ENCODE data around the gene MLH1. TPM values are rescaled to one million over a fixed set of nuclear protein-coding genes. Genes with fewer than 3 reads are reported as not detected.

The MLH1 gene
- total and polyA plus RNA-seq, 10 donors = 16.6 to 38.8 (median 30.4) TPM

GRCh38 chr3:37064747-37065146, 71.4 kb downstream of the MLH1 start:
- intact Hi-C loops (cut with DNase I; ENCODE audit: low total_unique reads) = no loop called here
- Histone ChIP-seq H3K27ac (no peak overlapping the region), H3K9me3 (no peaks in the 10 kb centered on the region), H3K36me3 (peaks cover 0 to 86% (median 11%) of the 10 kb centered on the region in 6 donors), H3K27me3 (replicated peaks in 1 of 7) (no peaks in the 10 kb centered on the region), H3K4me3 (no peak overlapping the region), H3K4me1 (peaks cover 0 to 20% (median 0%) of the 10 kb centered on the region in 6 donors)
- TF ChIP-seq POLR2AphosphoS5 (IDR thresholded peaks at IDR 0.05) = no peak
- no peak for TF ChIP-seq POLR2A (IDR thresholded peaks at IDR 0.05)
- no peak for TF ChIP-seq CTCF (IDR thresholded peaks at IDR 0.05 in 8 of 11, conservative IDR thresholded peaks at IDR 0.05 in 3 of 11)
- DNase-seq = no peak
- WGBS, 5 donors = 92 to 97% (median 95%) methylated on average over 3 of the region's 3 CpGs

GRCh38 chr3:37067577-37067976, 74.3 kb downstream of the MLH1 start:
- 95 to 97% (median 97%) methylated on average over 3 of the region's 3 CpGs for WGBS, 5 donors
- no peak for DNase-seq
- H3K27ac ChIP-seq = no peak overlapping the region
- no peaks in the 10 kb centered on the region for H3K9me3 ChIP-seq
- intact Hi-C loops (cut with DNase I; ENCODE audit: low total_unique reads) = no loop called here
- H3K27me3 ChIP-seq (replicated peaks in 1 of 7) = no peaks in the 10 kb centered on the region
- no peak for TF ChIP-seq CTCF (IDR thresholded peaks at IDR 0.05 in 8 of 11, conservative IDR thresholded peaks at IDR 0.05 in 3 of 11)
- no peak for TF ChIP-seq POLR2A (IDR thresholded peaks at IDR 0.05)
- TF ChIP-seq POLR2AphosphoS5 (IDR thresholded peaks at IDR 0.05) = no peak
- H3K36me3 ChIP-seq = peaks cover 0 to 86% (median 14%) of the 10 kb centered on the region in 6 donors
- peaks cover 0 to 19% (median under 1%) of the 10 kb centered on the region in 6 donors for H3K4me1 ChIP-seq
- H3K4me3 ChIP-seq = no peak overlapping the region

DNA sequence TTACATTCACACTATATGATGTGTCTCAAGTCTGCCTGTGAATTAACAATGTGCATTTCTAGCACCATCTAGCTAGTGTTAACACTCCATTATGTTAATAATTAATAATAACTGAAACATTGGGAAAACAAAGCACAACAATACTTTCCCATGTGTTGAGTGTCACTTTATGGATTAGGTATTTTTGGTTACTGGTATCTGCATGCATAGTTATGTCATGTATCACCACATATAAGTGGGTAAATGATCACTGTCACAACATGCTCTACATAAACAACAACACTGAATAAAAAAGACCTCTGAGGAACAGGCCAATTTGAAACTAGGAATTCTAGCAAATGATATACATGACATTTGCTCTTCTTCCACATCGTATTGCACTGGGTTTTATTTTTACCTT, 74.7 kb downstream of the MLH1 start:
- 69 to 79% (median 77%) methylated on average over 1 of the region's 1 CpG for WGBS, 5 donors
- intact Hi-C loops (cut with DNase I; ENCODE audit: low total_unique reads) = no loop called here

DNA sequence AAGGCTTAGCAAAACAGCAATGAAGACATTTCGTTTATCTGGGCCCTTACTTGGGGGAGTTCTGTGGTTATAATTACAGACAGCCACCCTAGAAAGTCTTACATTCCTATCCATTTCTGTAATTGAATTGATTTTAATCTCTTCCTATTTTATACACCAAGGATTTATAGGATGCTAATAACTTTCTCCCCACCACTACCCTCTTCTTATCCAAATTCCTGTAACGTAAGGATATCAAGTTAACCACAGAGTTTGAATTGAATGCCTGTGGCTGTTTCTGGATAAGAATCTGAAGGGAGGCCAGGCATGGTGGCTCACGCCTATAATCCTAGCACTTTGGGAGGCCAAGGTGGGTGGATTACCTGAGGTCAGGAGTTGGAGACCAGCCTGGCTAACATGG, 78.6 kb downstream of the MLH1 start:
- Histone ChIP-seq H3K4me1 (peaks cover 0 to 18% (median 3%) of the 10 kb centered on the region in 6 donors), H3K27me3 (replicated peaks in 1 of 7) (no peaks in the 10 kb centered on the region), H3K36me3 (peaks cover 0 to 92% (median 19%) of the 10 kb centered on the region in 6 donors), H3K27ac (no peak overlapping the region), H3K4me3 (no peak overlapping the region), H3K9me3 (no peaks in the 10 kb centered on the region)
- WGBS, 5 donors = 93 to 98% (median 95%) methylated on average over 3 of the region's 3 CpGs
- TF ChIP-seq POLR2AphosphoS5 (IDR thresholded peaks at IDR 0.05) = no peak
- TF ChIP-seq CTCF (IDR thresholded peaks at IDR 0.05 in 8 of 11, conservative IDR thresholded peaks at IDR 0.05 in 3 of 11) = no peak
- TF ChIP-seq POLR2A (IDR thresholded peaks at IDR 0.05) = no peak
- intact Hi-C loops (cut with DNase I; ENCODE audit: low total_unique reads) = no loop called here
- DNase-seq = no peak

More for the DNA sequence above, 74.7 kb downstream of the MLH1 start:
- Histone ChIP-seq H3K36me3 (peaks cover 0 to 86% (median 12%) of the 10 kb centered on the region in 6 donors), H3K27ac (no peak overlapping the region), H3K4me1 (peaks cover 0 to 24% (median 3%) of the 10 kb centered on the region in 6 donors), H3K4me3 (no peak overlapping the region), H3K27me3 (replicated peaks in 1 of 7) (no peaks in the 10 kb centered on the region), H3K9me3 (no peaks in the 10 kb centered on the region)
- DNase-seq = no peak
- no peak for TF ChIP-seq POLR2A (IDR thresholded peaks at IDR 0.05)
- no peak for TF ChIP-seq POLR2AphosphoS5 (IDR thresholded peaks at IDR 0.05)
- TF ChIP-seq CTCF (IDR thresholded peaks at IDR 0.05 in 8 of 11, conservative IDR thresholded peaks at IDR 0.05 in 3 of 11) = no peak

All from spleen (tissue), 11 donors.